ENCODE data around the gene ST13. TPM values are rescaled to one million over a fixed set of nuclear protein-coding genes. Genes with fewer than 3 reads are reported as not detected.
A peak's percentile ranks its signal among the peaks of the same experiment; 100 is the strongest.
"Not testable (repeated sequence)": the region's sequence is repeated elsewhere in the genome, so short reads cannot be mapped to it uniquely, and the experiment has no call there.

Gene ST13
- polyA plus RNA-seq, 6 donors from 2014 or later: 123 to 204 (median 170) TPM

DNA sequence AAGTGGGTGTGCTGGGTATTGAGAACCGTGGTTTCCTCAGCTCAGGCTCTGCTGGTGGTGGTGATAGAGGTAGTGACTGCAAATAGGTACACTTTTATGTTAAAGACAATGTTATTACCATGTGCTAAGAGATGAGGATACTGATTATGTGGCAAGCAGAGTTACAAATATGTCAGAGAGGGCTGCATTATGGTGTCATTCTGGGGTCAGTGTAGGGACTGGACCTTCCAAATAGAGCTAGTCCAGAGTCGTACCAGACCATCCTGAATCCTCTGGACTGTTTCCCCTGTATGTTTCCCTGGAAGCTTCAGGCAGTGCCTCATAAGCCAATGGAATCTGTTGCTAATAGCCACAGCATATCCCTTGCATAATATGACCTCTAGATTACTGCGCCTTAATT, 5.6 kb upstream of the ST13 start, which contains the start of gene DNAJB7:
TSS of gene DNAJB7 (minus strand) at position 101 of the 400 bp plus-strand sequence. CDS start 119 bp downstream, outside the sequence.
- H3K9me3 Mint-ChIP-seq: no peaks in the 10 kb centered on the region
- peaks cover 0 to 8% of the 10 kb centered on the region in 2 donors for H3K36me3 Mint-ChIP-seq
- H3K27me3 Mint-ChIP-seq: no peaks in the 10 kb centered on the region
- H3K4me3 Mint-ChIP-seq: peak within 1 kb of the TSS in 1 of 8 donors; percentile 76
- H3K27ac Mint-ChIP-seq: peak within 1 kb of the TSS in 3 of 6 donors; percentile 36 to 78 (median 66)
- DNase-seq (no peak), ATAC-seq (ENCODE audit: low read depth in 2 of 2) (no peak)
- peaks cover 16 to 35% (median 22%) of the 10 kb centered on the region in 3 donors for H3K4me1 Mint-ChIP-seq

DNA sequence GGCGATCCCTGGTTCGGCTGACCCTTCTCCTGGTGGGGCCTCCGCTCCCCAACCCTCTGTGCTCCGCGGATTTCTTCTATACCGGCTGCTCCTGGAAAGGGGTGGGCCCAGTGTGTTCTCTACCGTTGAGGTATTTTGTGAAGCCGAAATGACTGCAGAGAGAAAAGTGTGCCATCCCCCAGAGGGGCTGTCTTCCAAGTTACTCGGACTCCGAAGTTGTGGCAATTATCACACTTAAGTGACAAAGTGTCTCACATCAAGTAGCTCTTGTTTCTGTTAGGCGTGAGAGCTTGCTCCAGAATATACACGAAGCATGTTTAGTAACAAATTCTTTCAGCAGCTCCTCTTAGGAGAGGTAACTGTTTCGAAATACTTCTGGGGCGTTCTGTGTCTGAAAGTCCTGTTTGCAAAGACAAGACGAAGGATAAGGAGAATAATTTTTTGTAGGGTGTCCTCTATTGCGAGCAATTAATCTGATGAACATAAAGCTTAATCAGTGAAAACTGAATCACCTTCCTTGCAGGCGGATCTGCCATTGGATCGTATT, 943 bp upstream of the ST13 start:
- ATAC-seq (ENCODE audit: low read depth in 2 of 2): no peak
- H3K4me1 Mint-ChIP-seq: peaks cover 19 to 41% (median 20%) of the 10 kb centered on the region in 3 donors
- H3K36me3 Mint-ChIP-seq: peaks cover 0 to 8% of the 10 kb centered on the region in 2 donors
- H3K27me3 Mint-ChIP-seq: no peaks in the 10 kb centered on the region
- no peaks in the 10 kb centered on the region for H3K9me3 Mint-ChIP-seq
- DNase-seq: no peak
- H3K4me3 Mint-ChIP-seq: peak overlapping the region; percentile 86 to 100 (median 97)
- peak overlapping the region; percentile 97 to 100 (median 100) for H3K27ac Mint-ChIP-seq

DNA sequence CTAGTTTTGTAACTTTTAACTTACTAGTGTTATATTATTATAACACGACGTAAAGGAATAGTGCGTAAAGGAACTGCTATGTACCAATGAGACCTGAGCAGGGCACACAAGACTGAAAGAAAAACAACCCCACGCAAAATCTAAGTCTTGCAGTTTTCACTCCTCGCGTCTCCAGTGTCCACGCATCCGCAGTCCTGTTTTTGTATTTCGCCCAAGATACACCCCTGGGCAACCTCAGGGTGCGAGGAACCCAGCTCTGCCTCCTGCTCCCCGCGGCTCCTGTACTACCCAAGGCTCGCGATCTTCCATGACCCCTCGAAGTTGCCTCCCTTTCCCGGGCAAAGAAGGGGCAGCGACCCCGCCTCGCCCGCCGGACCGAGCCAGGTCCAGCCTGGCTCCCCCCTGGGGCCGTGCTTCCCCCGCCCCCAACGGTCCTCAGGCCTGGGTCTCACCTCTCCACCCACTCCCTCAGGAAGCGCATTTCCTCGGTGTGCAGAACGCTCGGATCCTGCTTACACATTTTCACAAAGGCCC, 393 bp downstream of the ST13 start:
- Mint-ChIP-seq H3K4me1 (peaks cover 18 to 46% (median 25%) of the 10 kb centered on the region in 3 donors), H3K36me3 (peaks cover 0 to 5% of the 10 kb centered on the region in 2 donors)

DNA sequence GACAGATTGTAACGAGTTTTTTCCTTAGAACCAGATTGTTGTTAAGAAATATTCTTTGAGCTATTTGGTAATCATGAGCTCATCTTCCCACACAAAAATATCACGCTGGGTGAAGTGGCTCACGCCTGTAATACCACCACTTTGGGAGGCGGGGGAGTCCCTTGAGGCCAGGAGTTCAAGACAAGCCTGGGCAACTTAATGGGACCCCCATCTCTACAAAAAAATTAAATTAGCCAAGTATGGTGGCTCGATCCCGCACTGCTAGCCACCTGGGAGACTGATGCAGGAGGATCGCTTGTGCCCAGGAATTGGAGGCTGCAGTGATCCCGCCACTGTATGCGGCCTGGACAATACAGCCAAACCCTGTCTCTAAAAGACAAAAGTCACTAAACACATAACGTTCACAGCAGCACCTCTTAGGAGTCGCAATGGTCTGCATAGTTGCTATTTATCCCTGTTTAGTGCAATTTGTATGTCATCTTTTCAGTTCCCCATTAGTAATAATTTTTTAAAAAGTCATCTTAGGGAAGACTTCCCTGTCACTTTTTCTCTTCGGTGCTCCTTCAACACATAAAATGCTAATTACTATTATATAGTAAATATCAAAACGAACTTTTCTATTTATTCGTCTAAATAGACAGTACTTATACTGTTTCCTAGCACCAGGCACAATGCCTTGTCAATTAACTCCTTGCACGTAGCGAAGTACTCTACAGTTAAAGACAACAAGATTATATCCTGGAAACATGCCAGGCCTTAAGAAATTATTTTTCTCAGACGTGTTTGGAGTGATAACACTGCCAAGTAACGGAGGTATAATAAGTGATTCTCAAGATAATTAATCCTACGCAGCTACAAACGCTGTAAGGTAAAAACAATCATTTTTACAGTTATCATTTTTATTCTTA, 1.1 kb downstream of the ST13 start:
- DNase-seq (no peak), ATAC-seq (ENCODE audit: low read depth in 2 of 2) (no peak)
- Mint-ChIP-seq H3K36me3 (no peaks in the 10 kb centered on the region), H3K4me1 (peaks cover 18 to 47% (median 26%) of the 10 kb centered on the region in 3 donors), H3K27me3 (no peaks in the 10 kb centered on the region), H3K27ac (peak overlapping the region in 5 of 6 donors; percentile 97 to 100 (median 100)), H3K9me3 (no peaks in the 10 kb centered on the region), H3K4me3 (peak overlapping the region; percentile 66 to 100 (median 96))

More for the DNA sequence above, 393 bp downstream of the ST13 start:
- H3K27me3 Mint-ChIP-seq: no peaks in the 10 kb centered on the region
- peak overlapping the region; percentile 97 to 100 (median 100) for H3K27ac Mint-ChIP-seq
- H3K4me3 Mint-ChIP-seq: peak overlapping the region; percentile 86 to 100 (median 97)
- no peaks in the 10 kb centered on the region for H3K9me3 Mint-ChIP-seq
- ATAC-seq (ENCODE audit: low read depth in 2 of 2) (peak; percentile 4 to 11), DNase-seq (no peak)

DNA sequence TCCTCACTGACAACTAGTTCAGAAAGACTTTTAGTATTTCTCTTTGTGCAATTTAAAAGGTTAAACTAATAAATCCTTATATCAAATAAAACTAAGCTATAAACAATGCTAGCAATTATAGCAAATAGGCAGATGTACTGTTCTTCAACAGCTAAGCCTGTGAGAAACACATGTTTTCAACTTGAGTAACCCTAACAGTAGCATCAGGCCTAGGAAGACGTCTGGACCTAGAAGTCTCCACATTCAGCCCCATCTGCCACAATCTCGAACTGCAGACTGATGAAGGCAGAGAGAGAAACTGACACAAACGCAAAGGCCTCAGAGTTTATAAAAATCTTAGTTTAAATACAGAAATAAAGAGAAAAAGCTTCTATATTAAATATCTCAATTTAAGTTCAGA, 2.5 kb downstream of the ST13 start:
- peaks cover 18 to 47% (median 26%) of the 10 kb centered on the region in 3 donors for H3K4me1 Mint-ChIP-seq

DNA sequence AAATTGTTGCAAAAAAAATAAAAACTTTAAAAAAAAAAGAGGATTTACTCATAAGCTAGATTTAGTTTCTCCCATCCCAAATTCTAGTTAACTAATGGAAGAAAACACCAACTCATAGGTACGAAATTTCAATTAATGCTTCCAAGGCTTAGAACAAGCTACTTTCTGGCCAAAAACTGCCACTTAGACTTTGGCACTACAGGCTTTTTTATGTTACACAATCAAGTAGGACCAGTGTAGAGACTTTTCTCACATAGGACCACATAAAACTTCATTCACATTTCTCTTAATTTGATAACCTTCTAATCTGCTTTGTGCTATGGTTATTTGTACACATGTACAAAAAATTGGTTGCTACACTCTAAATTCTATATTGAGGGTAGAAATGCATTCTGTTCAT, 3.1 kb downstream of the ST13 start:
- no peak for DNase-seq
- H3K9me3 Mint-ChIP-seq: no peaks in the 10 kb centered on the region
- ATAC-seq (ENCODE audit: low read depth in 2 of 2): no peak
- no peaks in the 10 kb centered on the region for H3K27me3 Mint-ChIP-seq
- peak overlapping the region in 3 of 6 donors; percentile 28 to 83 (median 49) for H3K27ac Mint-ChIP-seq
- peaks cover 18 to 42% (median 26%) of the 10 kb centered on the region in 3 donors for H3K4me1 Mint-ChIP-seq
- H3K36me3 Mint-ChIP-seq: no peaks in the 10 kb centered on the region
- H3K4me3 Mint-ChIP-seq: peak overlapping the region in 1 of 8 donors; percentile 57

More for the DNA sequence above, 2.5 kb downstream of the ST13 start:
- H3K27ac Mint-ChIP-seq: peak overlapping the region in 3 of 6 donors; percentile 28 to 83 (median 49)
- H3K4me3 Mint-ChIP-seq: peak overlapping the region in 2 of 8 donors; percentile 53 to 95
- no peaks in the 10 kb centered on the region for H3K27me3 Mint-ChIP-seq
- ATAC-seq (ENCODE audit: low read depth in 2 of 2) (no peak), DNase-seq (no peak)
- no peaks in the 10 kb centered on the region for H3K36me3 Mint-ChIP-seq
- H3K9me3 Mint-ChIP-seq: no peaks in the 10 kb centered on the region

DNA sequence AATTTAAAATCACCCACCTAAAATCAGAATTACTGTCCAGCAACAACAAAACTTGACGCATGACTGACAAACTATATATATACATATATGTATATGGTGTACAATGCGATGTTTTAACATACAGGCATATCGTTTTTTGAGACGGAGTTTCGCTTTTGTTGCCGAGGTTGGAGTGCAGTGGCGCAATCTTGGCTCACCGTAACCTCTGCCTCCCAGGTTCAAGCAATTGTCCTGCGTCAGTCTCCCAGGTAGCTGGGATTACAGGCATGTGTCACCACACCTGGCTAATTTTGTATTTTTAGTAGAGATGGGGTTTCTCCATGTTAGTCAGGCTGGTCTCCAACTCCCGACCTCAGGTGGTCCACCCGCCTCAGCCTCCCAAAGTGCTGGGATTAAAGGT, 10.6 kb downstream of the ST13 start:
- H3K27me3 Mint-ChIP-seq; H3K4me3 Mint-ChIP-seq; ATAC-seq (ENCODE audit: low read depth in 2 of 2); H3K4me1 Mint-ChIP-seq; H3K27ac Mint-ChIP-seq; DNase-seq; H3K9me3 Mint-ChIP-seq: not testable (repeated sequence)
- peaks cover 9 to 11% of the 10 kb centered on the region in 2 donors for H3K36me3 Mint-ChIP-seq

DNA sequence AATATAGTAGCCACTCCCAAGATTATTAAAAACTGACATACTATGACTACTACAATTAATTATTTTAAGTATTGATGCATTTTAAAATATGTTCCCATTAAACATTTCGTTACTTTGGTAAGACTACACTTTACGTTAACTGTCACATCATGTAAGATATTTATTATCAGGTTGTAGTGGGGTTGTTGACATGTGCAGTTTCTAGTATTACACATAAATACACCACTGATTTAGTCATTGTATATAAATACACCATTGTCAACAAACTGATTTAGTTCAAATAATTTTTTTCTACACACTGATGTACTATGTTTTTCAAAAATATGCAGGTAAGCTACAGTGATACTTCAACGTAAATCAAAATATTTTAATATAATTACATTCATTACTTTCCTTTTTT, 11.5 kb downstream of the ST13 start:
- Mint-ChIP-seq H3K9me3 (no peaks in the 10 kb centered on the region), H3K27ac (no peak overlapping the region), H3K4me1 (peaks cover 0 to 6% (median 3%) of the 10 kb centered on the region in 3 donors), H3K4me3 (no peak overlapping the region), H3K36me3 (peaks cover 11 to 17% of the 10 kb centered on the region in 2 donors), H3K27me3 (no peaks in the 10 kb centered on the region)
- no peak for ATAC-seq (ENCODE audit: low read depth in 2 of 2)
- no peak for DNase-seq

DNA sequence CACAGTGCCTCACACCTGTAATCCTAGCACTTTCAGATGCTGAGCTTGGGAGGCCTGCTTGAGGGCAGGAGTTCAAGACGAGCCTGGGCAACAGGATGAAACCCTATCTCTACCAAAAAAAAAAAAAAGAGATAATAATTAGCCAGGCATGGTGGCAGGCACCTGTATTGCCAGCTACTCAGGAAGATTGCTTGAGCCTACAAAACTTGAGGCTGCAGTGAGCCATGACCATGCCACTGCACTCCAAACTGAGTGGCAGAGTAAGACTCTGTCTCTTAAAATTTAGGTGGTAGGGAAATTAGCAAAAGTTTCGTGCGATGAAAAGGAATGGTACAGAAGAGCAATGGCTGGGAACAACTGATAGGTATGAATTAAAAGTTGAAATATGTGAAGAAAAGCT, 18.0 kb downstream of the ST13 start:
- Mint-ChIP-seq H3K4me1 (peaks cover 0 to 6% (median 2%) of the 10 kb centered on the region in 3 donors), H3K36me3 (peaks cover 16 to 22% of the 10 kb centered on the region in 2 donors), H3K9me3 (no peaks in the 10 kb centered on the region), H3K27me3 (no peaks in the 10 kb centered on the region), H3K27ac (peak overlapping the region in 1 of 6 donors; percentile 22), H3K4me3 (no peak overlapping the region)
- DNase-seq (no peak), ATAC-seq (ENCODE audit: low read depth in 2 of 2) (no peak)

DNA sequence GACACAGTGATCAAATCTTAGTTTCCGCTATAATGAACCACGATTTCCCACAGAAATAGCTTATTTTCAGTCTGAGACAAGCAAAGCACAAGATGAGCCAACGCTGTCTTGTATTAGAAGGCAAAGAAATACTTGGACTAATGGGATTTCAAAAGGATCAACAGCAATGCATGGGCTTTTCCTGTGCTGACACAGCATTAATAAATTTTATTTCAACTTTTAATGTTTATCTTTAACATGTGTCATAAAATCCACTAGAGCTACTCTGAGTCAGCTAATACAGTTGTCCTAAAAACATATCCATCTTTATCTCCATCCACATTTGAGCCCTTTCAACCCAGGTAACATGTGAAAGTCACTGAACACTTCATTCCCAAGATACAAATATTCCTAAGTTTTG, 21.8 kb downstream of the ST13 start:
- Mint-ChIP-seq H3K9me3 (no peaks in the 10 kb centered on the region), H3K36me3 (peaks cover 10 to 12% of the 10 kb centered on the region in 2 donors), H3K4me3 (no peak overlapping the region), H3K27ac (peak overlapping the region in 2 of 6 donors; percentile 22 to 30), H3K4me1 (peaks cover 0 to 2% (median 0%) of the 10 kb centered on the region in 3 donors), H3K27me3 (no peaks in the 10 kb centered on the region)
- ATAC-seq (ENCODE audit: low read depth in 2 of 2): no peak
- DNase-seq: no peak

DNA sequence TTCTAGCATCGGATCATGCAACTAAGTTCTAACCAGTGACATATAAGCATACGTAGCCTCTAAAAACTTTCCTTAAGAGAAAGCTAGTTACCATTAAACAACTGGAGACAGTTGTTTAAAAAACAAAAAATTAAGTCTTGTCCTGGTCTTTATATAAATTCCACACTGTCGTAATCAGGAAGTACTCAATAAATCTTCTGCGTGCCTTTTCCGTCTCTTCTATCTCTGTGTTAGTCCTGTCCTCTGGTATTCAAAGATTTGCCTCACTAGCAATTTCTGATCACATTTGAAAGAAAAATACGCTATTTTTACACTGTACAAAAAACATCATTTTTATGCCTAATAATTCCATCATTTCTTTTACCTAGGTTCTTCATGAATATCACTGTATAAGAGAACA, 27.3 kb downstream of the ST13 start:
- H3K4me1 Mint-ChIP-seq: no peaks in the 10 kb centered on the region
- H3K27ac Mint-ChIP-seq: peak overlapping the region in 2 of 6 donors; percentile 15 to 39
- H3K27me3 Mint-ChIP-seq: no peaks in the 10 kb centered on the region
- H3K36me3 Mint-ChIP-seq: peaks cover 13 to 14% of the 10 kb centered on the region in 2 donors
- DNase-seq (no peak), ATAC-seq (ENCODE audit: low read depth in 2 of 2) (no peak)
- no peak overlapping the region for H3K4me3 Mint-ChIP-seq
- no peaks in the 10 kb centered on the region for H3K9me3 Mint-ChIP-seq

DNA sequence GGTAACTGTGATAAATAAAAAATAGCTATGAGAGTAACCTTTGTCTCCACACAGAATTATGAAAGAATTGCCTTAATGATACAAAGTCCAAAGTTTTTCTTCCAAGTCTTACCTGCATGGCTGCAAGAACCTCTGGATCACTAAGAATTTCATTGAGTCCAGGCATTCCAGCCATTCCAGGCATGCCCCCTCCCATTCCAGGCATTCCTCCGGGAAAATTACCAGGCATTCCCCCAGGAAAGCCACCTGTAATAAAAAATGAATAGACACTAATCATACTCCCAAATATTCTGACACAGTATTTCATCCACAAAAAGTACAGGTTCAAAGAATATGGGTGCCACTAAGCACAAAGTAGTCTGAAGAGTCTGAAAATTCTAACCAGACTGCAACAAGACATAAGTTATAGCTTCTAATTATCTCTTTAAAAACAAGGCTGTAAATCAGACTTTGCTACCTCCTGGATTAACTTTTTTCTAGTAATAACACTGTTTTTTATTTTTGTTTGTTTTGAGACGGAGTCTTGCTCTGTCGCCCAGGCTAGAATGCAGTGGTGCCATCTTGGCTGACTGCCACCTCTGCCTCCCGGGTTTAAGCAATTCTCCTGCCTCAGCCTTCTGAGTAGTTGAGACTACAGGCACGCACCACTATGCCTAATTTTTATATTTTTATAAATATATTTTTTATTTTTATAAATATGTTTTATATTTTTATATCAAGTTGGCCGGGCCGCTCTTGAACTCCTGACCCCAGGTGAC, 29.3 kb downstream of the ST13 start:
- Mint-ChIP-seq H3K36me3 (peaks cover 9 to 14% of the 10 kb centered on the region in 2 donors), H3K4me3 (peak overlapping the region in 1 of 8 donors; percentile 10), H3K9me3 (no peaks in the 10 kb centered on the region), H3K27me3 (no peaks in the 10 kb centered on the region), H3K27ac (peak overlapping the region in 1 of 6 donors; percentile 42), H3K4me1 (no peaks in the 10 kb centered on the region)
- DNase-seq (no peak), ATAC-seq (ENCODE audit: low read depth in 2 of 2) (no peak)

DNA sequence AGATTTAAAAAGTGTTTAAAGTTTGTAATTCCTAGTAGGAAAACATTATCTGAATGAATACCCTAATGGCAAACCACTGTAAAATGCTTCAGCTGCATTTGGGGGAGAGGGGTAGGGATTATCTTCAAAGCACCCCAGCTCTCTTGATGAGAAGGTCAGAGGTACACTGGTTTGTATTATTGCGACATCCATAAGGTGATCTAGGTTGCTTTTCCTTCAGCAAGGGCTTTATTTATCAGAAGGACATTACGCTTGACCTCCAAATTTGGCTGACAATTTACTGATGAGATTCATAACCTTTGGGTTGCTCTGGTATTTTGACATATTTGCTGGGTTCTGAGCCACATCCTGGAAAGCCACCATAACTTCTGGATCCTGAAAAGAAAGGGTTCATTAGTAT, 30.1 kb downstream of the ST13 start:
- H3K9me3 Mint-ChIP-seq; H3K27me3 Mint-ChIP-seq; H3K4me1 Mint-ChIP-seq; DNase-seq; ATAC-seq (ENCODE audit: low read depth in 2 of 2); H3K4me3 Mint-ChIP-seq: not testable (repeated sequence)
- peaks cover 9 to 14% of the 10 kb centered on the region in 2 donors for H3K36me3 Mint-ChIP-seq
- H3K27ac Mint-ChIP-seq: peak overlapping the region in 1 of 6 donors; percentile 15

Data from naive B cell (primary cell).